HL-60/S4 (cell line): ENCODE results near the gene IGSF21.

Experiments used
- in situ Hi-C: fragments of 300-500 bp; cut with MboI; formaldehyde crosslinking; loops from 2 replicates; pipeline ENCODE4 v1.14.3; 2022; ENCODE audit warnings: low sequenced_read_pairs

Gene IGSF21

DNA sequence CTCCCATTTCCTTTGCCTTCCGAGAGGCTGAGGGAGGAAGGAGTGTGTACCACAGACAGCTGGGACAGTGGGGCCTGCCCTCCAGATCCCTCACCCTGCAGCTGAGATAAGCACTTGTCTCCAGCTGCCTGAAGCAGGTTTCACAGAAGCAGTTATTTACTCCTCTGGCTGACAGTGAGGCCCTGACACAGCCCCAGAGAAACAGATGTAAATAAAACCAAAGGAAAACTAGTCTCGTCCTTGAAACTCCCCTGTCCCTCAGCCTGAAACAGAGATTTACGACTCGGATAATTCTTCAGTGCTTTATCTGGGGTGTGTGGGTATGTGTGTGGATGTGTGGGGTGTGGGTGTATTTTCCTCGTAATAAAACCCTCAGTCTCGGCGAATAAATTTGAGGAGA, 181.1 kb downstream of the IGSF21 start:
- in situ Hi-C loops: no loop called here

DNA sequence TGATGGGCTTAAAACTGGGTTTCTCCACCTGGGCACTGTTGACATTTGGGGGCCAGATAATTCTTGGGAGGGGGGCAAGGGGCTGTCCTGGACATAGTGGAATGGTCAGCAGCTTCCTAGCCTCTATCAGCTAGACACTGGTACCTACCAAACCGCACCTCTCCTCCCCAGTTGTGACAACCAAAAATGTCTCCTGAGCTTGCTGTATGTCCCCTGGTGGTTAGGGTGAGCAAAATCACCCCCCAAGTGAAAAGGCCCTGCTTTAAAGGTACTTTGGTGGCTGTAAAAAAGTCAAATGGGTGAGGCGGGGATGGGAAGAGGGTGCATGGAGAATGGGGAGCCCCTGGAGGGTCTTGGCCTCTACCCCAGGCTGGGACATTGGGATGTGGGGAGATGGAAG, 182.0 kb downstream of the IGSF21 start:
- in situ Hi-C loops: no loop called here

DNA sequence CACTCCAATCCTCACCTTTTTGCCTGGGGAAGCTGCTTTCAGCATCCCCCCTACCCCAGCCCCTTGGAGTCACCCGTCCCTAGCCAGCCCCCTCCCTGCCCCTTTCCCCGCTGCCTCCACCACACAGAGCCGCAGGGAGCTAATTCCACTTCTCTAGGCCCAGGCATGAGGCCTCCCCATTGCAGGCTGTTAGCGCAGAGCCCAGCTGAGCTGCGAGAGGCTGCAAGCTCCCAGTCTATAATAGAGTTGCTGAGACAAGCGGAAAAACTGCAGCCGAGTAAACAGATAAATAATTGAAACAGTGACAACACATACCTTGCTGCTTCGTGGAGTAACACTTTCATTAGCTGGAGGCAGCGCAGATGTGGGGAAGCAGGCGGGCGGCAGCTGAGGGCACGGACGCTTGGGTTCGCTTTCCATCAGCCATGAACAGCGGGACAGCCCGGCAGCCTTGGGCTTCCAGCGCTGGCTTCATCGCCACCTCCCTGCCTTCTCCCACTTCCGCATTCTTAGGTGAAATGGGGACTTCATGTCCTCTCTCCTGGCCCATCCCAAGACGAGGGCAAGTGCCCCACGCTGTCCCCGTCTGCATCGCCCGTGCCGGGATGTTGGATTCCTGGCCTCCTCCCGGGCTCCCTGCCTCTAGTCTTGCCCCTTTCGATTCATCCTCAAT, 183.3 kb downstream of the IGSF21 start:
- in situ Hi-C loops: no loop called here

DNA sequence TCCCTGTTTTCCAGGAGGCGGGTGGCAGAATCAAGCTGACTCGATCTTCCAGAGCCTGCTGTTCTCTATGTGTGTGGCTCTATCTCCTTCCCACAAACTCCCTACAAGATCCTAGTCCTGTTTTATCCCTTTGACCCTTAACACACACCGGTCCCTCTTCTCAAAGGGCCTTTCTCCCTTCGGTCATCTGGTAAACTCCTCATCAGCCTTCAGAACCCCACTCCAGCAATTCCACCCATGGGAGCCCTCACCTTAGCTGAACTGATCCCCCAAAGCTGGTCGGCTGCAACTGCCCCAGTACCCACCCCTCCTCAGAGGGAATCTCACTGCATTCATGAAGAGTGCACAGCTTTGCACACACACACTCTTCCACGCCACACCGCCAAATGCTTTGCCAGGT, 184.9 kb downstream of the IGSF21 start:
- in situ Hi-C loops: no loop called here

DNA sequence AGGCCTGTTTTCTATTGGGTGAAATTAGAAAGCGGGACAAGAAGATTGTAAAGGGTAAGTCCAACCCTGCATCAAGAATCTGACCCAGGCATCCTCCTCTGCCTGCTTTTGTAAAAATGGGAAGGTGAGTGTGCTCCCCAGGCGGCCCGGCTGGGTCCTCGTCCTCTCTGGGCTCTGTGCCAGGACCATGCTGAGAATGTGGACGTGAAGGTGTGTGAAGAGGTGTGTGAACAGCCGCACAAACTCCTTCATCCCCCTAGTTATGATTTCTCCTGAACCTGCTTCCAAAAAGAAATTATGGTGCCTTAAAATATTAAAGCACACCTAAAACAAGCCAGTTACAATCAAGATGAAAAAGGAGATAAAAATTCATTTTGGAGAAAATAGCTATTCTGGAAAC, 185.7 kb downstream of the IGSF21 start:
- in situ Hi-C loops: no loop called here

DNA sequence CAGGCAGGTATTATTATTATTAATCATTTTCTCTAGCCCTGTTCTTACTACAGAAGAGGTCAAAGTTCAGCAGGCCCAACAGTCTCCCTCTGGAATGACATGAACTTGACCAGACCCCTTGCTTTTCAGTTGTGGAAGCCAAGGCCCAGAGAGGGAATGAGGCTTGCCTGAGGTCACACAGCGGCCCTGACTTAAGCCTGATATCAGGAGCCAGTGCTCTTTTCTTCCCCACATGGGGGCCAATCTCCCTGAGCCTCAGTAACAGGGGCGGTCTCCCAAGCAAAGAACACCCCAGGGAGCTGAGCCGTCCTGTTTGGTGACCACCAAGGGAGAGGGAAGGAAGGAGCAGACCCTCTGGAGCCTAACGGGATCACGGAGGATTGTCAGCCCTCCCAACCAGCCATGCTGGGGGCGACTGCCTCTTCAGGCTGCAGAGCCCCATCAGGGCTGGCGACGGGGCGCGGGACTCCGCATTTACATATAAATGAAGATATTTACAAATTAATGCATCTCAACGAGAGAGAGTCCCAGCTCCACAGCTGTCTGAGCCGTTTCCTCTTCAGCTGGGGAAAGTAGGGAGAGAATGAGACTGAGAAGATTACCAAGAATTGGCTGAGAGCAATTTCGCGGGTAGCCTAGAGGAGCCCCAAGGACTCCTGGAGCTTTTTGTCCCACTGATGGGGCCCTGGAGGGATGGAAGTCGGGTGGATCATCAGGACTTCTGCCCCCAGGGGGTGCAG, 187.0 kb downstream of the IGSF21 start:
- in situ Hi-C loops: no loop called here

DNA sequence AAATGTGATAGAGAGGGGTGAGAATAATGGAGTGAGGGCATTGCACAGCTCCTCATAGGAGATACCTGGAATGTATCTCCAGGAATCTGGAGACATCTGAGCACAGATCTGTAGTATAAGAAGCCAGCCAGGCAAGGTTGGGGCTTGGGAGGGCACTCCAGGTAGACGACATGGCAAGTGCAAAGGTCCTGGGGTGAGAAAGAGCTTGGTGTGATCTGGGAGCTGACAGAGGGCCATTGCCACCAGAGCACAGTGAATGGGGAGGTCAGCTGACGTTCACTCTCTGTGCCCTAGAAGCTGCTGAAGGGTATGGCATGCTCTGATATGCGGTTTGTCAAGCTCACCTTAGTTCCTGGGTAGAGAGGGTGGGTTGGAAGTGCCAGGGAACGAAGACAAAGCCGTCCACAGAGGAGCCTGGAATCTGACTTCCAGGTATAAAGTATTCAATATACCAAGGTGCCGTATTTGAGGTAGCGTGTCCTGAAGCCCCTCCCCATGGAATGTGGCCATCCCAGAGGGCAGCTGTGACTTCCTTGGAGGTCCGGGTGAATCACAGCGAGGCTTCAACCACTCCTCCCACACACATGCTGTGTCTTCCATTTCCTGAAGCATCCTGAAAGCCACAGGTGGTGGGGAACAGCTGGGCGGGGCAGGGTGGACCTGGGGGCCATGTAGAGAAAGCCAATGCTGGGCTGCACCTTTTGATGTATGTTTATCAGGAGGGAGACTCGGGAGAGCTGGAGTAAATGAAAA, 190.5 kb downstream of the IGSF21 start:
- in situ Hi-C loops: no loop called here

DNA sequence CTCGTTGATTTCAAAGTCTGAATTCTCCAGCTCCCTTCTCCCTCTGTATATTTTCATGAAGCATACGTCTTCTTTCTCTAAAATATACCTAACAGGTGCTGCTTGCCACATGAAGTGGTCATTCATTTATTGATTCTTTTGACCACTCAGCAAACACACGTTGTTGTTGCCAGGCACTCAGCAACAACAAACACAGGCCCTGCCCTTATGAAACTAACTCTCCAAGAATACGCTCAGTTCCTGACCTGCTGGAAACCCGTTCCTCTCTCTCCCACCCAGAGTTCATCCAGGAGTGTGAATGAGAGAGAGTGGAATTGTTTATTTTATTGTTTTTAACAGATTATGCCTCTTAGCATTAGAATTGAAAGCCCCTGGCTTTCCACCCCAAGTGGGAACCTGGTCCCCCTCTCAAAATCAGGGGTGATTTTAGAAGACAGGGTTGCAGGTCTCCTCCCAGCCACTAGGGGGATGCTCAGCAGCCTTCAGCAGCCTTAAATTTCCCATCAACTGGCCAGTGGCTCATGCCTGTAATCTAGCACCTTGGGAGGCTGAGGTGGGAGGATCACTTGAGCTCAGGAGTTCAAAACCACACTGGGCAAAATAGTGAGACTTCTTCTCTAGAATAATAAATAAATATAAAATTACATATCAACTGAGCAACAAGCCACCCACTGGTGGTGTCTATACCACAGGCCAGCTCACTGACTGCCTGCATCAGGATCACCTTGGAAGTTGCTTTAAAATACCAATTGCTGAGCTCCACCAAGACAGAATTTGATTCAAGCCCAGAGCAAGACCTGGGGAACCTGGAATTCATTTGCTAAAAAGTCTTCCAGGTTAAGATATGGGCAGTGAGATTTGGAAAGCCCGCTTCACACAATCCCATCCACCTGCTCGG, 192.1 kb downstream of the IGSF21 start:
- in situ Hi-C loops: no loop called here

DNA sequence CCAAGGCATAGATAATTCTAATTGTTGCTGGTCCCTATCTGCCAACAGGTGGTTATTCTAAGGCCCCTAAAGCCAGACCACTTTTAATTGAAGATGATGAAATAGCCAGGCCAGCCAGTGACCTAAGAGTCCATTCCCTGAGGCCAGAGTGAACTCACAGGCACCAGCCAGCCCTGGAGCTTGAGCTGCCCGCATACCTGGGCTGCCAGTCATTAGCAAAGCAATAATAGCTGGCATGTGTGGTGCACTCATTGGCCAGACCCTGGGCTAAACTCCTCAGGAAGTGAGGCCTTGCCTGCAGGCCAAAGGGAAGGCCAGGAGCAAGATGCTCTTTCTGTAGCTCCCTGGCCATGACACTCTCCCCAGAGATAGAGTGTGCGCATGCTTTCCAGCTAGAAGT, 192.8 kb downstream of the IGSF21 start:
- in situ Hi-C loops: no loop called here

DNA sequence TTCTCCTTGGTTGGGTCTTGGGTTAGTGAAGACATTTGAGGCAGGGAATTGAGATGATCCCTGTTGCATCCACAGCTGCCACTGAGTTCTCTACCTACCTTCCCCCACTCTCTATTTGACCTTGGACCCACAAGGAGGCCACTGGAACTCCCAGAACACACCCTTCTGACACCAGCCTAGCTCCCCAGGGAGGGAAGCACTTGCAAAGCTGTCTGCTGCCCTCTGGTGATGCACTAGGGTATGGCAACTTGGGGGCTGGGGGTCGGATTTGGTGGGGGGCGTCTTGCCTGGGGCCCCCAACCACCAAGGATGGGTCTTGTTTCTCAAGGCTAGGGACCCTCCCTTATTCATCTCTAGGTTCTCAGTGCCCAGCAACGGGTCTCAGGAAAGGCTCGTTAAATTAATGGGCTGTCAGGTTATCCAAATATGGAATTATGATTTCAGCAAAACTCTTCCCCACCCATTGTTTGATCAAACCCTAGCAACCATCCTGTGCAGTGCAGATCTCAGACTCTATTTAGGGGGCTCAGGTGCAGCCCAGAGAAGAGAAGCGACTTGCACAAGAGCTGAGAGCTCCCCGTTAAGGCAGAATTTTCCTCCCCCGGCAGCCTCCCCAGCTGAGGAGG, 195.3 kb downstream of the IGSF21 start:
- in situ Hi-C loops: no loop called here

DNA sequence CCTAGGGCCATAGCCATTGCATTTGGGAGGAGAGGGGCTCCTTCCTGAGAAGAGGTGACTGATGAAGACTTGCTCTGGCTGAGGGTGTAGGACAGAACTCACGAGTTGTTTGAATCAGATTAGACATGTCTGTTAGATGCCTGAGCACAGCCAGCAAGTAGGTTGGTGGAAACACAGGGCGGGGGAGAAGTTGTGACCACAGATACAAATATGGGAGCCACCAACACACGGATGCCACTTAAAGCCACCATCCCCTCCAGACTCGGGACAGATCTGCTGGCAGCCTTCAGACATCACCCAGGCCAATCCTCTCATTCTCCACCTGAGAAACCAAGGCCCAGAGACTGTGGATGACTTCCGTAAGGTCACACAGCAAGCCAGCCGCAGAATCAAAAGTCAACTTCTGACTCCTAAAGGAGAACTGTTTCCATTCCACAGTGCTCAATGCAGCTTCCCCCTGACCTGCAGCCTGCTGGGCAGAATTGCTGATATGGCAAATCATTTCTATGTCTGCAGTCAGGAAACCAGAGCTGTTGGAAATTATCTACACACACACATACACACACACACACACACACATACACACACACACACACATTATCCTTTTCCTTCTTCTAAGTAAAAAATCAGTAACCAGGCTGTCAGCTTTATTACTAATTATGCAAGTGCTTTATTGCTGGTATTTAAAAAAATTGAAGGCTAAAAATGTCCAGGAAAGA, 196.7 kb downstream of the IGSF21 start:
- in situ Hi-C loops: no loop called here

DNA sequence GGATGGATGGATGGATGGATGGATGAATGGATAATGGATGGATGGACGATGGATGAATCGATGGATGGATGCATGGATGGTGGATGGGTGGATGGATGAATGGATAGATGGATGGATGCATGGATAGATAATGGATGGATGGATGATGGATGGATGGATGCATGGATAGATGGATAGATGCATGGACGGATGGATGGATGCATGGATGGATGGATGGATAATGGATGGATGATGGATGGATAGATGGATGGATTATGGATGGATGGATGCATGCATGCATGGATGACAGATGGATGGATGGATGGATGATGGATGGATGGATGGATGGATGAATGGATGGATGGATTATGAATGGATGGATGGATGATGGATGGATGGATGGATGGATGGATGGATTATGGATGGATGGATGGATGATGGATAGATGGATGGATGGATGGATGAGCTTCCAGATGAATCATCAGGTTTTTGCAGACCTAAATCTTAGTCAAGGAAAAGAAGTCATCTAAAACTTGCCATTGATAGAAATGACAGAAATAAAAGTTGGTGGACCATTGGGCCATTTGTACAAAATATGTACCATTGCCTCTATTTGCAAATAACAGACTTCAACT, 197.7 kb downstream of the IGSF21 start:
- in situ Hi-C loops: no loop called here

DNA sequence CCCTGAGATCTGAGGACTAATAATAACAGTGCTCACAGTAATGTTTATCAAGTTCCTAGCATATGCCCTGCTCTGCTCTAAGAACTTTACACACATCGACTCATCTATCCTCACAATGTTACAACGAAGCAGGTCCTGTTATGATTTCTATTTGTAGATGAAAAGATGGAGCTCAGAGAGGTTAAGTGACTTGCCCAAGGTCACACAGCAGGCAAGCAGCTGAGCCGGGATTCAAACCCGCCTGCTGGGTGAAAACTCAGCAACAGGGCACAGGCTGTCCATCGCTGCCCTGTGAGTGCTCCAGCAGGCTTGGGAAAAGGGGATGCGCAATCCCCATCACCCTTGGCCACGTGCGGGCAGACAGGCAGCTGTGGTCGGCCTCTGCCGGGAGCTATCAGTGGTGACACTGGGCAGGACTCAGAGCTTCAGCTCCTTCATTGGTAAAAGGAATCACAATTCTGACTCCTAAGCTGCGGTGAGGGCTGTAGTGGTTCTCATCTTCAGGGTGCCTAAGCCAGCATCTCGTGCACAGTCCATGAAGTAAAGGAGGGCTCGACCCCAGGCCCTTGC, 199.8 kb downstream of the IGSF21 start:
- in situ Hi-C loops: no loop called here

DNA sequence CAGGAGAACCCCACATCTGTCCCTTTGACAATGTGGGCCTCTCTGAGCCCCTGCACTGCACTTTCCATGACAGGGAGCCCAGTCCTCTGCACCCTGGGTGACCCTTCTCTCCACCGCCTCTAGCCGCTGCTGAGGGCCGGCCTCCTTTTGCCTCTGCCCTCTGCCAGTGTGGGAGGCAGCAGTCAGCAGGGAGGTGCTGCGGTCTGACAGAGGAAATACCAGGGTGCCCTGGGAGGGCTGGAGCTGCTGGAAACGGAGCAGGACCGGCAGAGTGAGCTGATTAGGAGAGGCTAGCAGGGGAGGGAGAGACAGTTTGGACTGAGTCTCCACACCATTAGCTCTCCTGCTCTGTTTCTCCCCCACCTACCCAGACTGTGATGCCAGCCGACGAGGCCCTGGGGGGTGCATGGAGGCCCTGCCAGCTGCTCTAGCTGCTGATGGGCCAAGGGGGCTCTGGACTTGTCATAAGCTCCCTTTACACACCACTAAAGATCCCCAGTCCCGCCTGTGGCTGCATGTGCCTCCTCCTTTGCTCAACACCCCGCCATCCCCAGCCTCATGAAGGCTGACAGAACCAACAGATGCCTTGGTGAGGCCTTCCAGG, 202.1 kb downstream of the IGSF21 start:
- in situ Hi-C loops: no loop called here

DNA sequence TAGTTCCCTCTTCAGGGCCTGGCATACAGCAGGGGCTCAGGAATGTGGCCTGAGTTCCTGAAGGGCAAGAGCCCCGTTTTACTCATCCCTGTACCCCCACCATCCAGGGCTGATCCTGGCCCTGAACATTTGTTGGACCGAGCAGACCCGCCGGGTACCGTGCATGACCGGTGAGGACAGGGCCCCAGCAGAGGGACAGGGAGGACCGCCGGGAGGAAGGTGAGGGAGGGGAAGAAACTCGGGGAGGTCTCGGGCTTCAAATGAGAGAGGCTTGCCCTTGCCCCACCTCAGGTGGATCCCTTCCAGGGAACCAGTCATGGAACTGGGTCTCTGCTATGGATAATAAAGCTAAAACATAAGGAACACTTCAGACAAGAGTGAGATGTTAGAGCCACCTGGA, 205.4 kb downstream of the IGSF21 start:
- in situ Hi-C loops: no loop called here

DNA sequence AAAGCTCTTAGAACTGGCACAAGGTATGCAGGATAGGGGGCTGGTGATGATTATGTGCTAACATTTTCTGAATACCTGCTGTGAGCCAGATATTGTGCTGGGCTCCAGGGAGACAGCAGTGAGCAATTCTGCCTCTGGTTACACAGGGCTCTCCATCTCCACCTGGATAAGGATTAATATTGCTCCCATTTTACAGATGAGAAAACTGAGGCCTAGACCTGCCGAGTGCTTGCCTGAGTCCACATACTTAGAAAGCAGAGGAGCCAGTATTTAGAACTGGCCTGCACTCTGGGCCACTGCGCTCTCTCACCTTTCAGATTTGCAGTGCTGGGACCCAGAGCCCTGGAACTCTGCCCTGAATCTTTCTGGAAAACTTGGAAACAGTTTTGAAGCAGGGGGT, 205.9 kb downstream of the IGSF21 start:
- in situ Hi-C loops: no loop called here

DNA sequence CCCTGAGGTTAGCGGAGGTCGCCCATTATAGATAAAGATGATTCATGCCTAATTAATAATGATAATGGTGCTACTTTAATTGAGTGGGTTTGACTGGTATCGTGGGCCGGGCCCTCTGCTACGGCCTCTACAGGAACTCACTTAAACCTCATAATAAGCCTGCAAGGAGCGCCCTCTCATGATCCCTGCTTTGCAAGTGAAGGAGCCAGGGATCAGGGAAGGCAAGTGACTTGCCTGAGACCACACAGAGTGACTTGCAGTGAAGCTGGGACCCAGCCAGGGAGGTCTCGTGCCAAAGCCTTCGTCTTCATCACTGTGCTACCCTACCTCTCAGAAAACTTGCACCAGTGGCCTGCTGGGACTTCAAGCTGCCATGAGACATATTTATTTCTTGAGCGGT, 206.8 kb downstream of the IGSF21 start:
- in situ Hi-C loops: no loop called here

DNA sequence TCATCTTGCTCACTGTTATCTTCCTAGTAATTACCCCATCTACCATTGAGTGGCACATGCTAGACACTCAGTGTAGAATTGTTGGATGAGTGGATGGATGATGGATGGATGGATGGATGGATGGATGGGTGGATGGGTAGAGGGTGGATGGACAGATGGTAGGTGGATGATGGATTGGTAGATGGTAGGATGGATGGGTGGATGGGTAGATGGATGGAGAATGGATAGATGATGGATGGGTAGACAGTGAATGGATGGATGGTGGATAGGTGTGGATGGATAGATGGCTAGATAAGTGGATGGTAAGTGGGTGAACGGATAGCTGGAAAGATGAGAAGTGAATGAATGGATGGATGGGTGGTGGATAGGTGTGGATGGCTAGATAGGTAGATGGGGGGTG, 207.9 kb downstream of the IGSF21 start:
- in situ Hi-C loops: no loop called here

DNA sequence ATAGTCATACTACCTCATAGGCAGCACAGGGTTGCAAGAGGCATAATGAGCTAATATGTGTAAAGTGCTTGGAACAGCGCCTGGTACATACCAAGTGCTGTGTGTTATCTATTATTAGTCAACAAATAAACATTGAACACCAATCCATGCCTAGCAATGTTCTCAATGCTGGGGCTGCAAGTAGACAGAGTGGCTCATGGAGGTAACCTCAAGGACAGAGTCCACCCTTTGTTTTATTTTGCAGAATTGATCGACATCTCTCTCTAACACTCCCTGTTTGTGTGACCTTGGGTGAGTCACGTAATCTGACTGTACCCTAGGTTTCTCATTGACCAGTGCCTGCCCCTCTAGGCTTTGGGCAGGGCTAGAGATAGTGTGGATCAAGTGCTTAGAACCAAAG, 209.2 kb downstream of the IGSF21 start:
- in situ Hi-C loops: no loop called here
